Measurements from ENCODE around the gene MOB3A. TPM values are rescaled to one million over a fixed set of nuclear protein-coding genes. Genes with fewer than 3 reads are reported as not detected.

The MOB3A gene
- total and polyA plus RNA-seq, 10 of the 15 experiments (the other 5 are each of a cell fraction or from before 2014, with no cell fraction given), result 7.5 to 229 (median 79.4) TPM

GRCh38 chr19:2096480-2097202 lies 515 bp upstream of the MOB3A start, which contains the start of gene IZUMO4 (continued):
- TF ChIP-seq ELK1 (IDR thresholded peaks at IDR 0.05; ENCODE audit: low read depth, low read length), result no peak
- no peak for TF ChIP-seq SMAD5 (IDR thresholded peaks at IDR 0.05; ENCODE audit: low read depth)
- no peak for TF ChIP-seq PML (IDR thresholded peaks at IDR 0.05; ENCODE audit: low read length)
- no peak for TF ChIP-seq SIX5 (IDR thresholded peaks at IDR 0.05; ENCODE audit: low read depth, low read length, severe bottlenecking)
- peak; percentile 72; the same call in 1 of the 2 replicates for TF ChIP-seq HDGF (IDR thresholded peaks at IDR 0.05)
- no peak for TF ChIP-seq PAX8 (IDR thresholded peaks at IDR 0.05)
- TF ChIP-seq NFYA (IDR thresholded peaks at IDR 0.05; ENCODE audit: borderline replicate concordance, low read depth, low read length), result no peak
- TF ChIP-seq JUNB (IDR thresholded peaks at IDR 0.05), result no peak
- TF ChIP-seq CHD1 (IDR thresholded peaks at IDR 0.05; ENCODE audit: low read depth, low read length), result no peak
- TF ChIP-seq RAD51 (IDR thresholded peaks at IDR 0.05), result no peak
- TF ChIP-seq FOS (IDR thresholded peaks at IDR 0.05; ENCODE audit: borderline replicate concordance, extremely low read depth, insufficient read length), result no peak
- TF ChIP-seq MAX (IDR thresholded peaks at IDR 0.05; ENCODE audit: low read depth, low read length), result no peak
- TF ChIP-seq CBFB (IDR thresholded peaks at IDR 0.05; ENCODE audit: low read depth), result no peak
- no peak for TF ChIP-seq SUZ12 (IDR thresholded peaks at IDR 0.05; ENCODE audit: unreplicated experiment)
- no peak for TF ChIP-seq MTA3 (IDR thresholded peaks at IDR 0.05; ENCODE audit: borderline replicate concordance, low read length)
- TF ChIP-seq CHD2 (IDR thresholded peaks at IDR 0.05; ENCODE audit: borderline replicate concordance, low read depth, low read length), result no peak
- peak; percentile 37 for TF ChIP-seq SP1 (IDR thresholded peaks at IDR 0.05; ENCODE audit: low read depth, low read length)
- TF ChIP-seq MEF2A (IDR thresholded peaks at IDR 0.05; ENCODE audit: insufficient read depth, low read depth, low read length), result 0 out of 2 replicates have a peak, but pooled peaks have one; percentile 3
- TF ChIP-seq HSF1 (IDR thresholded peaks at IDR 0.05; ENCODE audit: low read depth, low read length), result no peak
- no peak for TF ChIP-seq ATF3 (IDR thresholded peaks at IDR 0.05; ENCODE audit: borderline replicate concordance, extremely low read depth, low read depth, low read length)
- TF ChIP-seq WRNIP1 (IDR thresholded peaks at IDR 0.05; ENCODE audit: borderline replicate concordance, low read depth, low read length), result no peak
- no peak for TF ChIP-seq ETV6 (conservative IDR thresholded peaks at IDR 0.05 in 1 of 2, IDR thresholded peaks at IDR 0.05 in 1 of 2; ENCODE audit: borderline replicate concordance in 1 of 2, low read depth in 1 of 2)
- TF ChIP-seq SPI1 (IDR thresholded peaks at IDR 0.05; ENCODE audit: borderline replicate concordance, insufficient read depth, low read depth, low read length), result no peak
- no peak for TF ChIP-seq RFX5 (IDR thresholded peaks at IDR 0.05; ENCODE audit: low read depth, low read length)
- TF ChIP-seq POLR2AphosphoS2 (IDR thresholded peaks at IDR 0.05; ENCODE audit: low read depth, low read length), result no peak
- no peak for TF ChIP-seq JUND (IDR thresholded peaks at IDR 0.05; ENCODE audit: low read depth, low read length)
- no peak for TF ChIP-seq ASH2L (IDR thresholded peaks at IDR 0.05; ENCODE audit: borderline replicate concordance, low read depth)
- TF ChIP-seq MXI1 (IDR thresholded peaks at IDR 0.05; ENCODE audit: low read depth, low read length), result peak; percentile 69
- TF ChIP-seq YY1 (IDR thresholded peaks at IDR 0.05; ENCODE audit: low read depth, low read length), result no peak
- no peak; the same call in 1 of the 2 replicates for TF ChIP-seq IKZF1 (conservative IDR thresholded peaks at IDR 0.05)
- no peak for TF ChIP-seq ZBED1 (IDR thresholded peaks at IDR 0.05; ENCODE audit: borderline replicate concordance)

Measured in GM12878 (cell line).